Stimulated activated CD4-positive, alpha-beta T cell treated with anti-CD3 and anti-CD28 coated beads, TNF-alpha, amount 100 ng/mL, for 24 hours (primary cell): Measurements from ENCODE around the gene ZNF248.

ENCODE experiments used
- DNase-seq, 3 experiments: peaks; one replicate each; pipeline ENCODE4 v3.0.0-alpha.2; 2020; ENCODE audit warnings: low read depth in 3 of 3

ZNF248 gene

GRCh38 chr10:37821237-37821636, 36.2 kb downstream of the ZNF248 start:
- DNase-seq = no peak

GRCh38 chr10:37819797-37820196, 37.6 kb downstream of the ZNF248 start:
- DNase-seq = no peak

GRCh38 chr10:37816290-37816689, 41.1 kb downstream of the ZNF248 start:
- no peak for DNase-seq

GRCh38 chr10:37813763-37814162, 43.6 kb downstream of the ZNF248 start:
- no peak for DNase-seq

- no peak for DNase-seq
Measured at GRCh38 chr10:37812290-37812689, 45.1 kb downstream of the ZNF248 start.

GRCh38 chr10:37803269-37803668, 54.1 kb downstream of the ZNF248 start:
- DNase-seq = no peak

GRCh38 chr10:37801557-37801956, 55.9 kb downstream of the ZNF248 start:
- DNase-seq = no peak

GRCh38 chr10:37794305-37794976, 63.0 kb downstream of the ZNF248 start:
- DNase-seq = no peak

- no peak for DNase-seq
Measured at GRCh38 chr10:37789590-37789989, 67.8 kb downstream of the ZNF248 start.

- DNase-seq = no peak
Measured at GRCh38 chr10:37784678-37785077, 72.7 kb downstream of the ZNF248 start.

- DNase-seq = no peak
Measured at GRCh38 chr10:37780536-37780935, 76.9 kb downstream of the ZNF248 start.

GRCh38 chr10:37777056-37777455, 80.4 kb downstream of the ZNF248 start:
- no peak for DNase-seq

GRCh38 chr10:37775612-37776011, 81.8 kb downstream of the ZNF248 start:
- no peak for DNase-seq

GRCh38 chr10:37774351-37774750, 83.1 kb downstream of the ZNF248 start:
- DNase-seq = no peak

GRCh38 chr10:37765216-37765615, 92.2 kb downstream of the ZNF248 start:
- DNase-seq = no peak

- DNase-seq = no peak
Measured at GRCh38 chr10:37763132-37763531, 94.3 kb downstream of the ZNF248 start.

- DNase-seq = no peak
Measured at GRCh38 chr10:37762287-37762686, 95.1 kb downstream of the ZNF248 start.

GRCh38 chr10:37760817-37761216, 96.6 kb downstream of the ZNF248 start:
- no peak for DNase-seq

GRCh38 chr10:37758074-37758473, 99.3 kb downstream of the ZNF248 start:
- DNase-seq = no peak

- DNase-seq = no peak
Measured at GRCh38 chr10:37754538-37755323, 102.7 kb downstream of the ZNF248 start.

GRCh38 chr10:37752334-37752875, 105.0 kb downstream of the ZNF248 start:
- DNase-seq = no peak

GRCh38 chr10:37748170-37748569, 109.2 kb downstream of the ZNF248 start:
- DNase-seq = no peak

- DNase-seq = no peak
Measured at GRCh38 chr10:37747081-37747480, 110.3 kb downstream of the ZNF248 start.
